Loucy (cell line): Measurements from ENCODE around the gene KLF2.

Source experiments
- EZH2phosphoT487 ChIP-seq: fragments of 200-600 bp; IDR thresholded peaks from 2 replicates; pipeline ENCODE4 v1.6.1; 2018; ENCODE audit warnings: antibody characterized with exemption, mild to moderate bottlenecking, moderate library complexity, borderline replicate concordance
- TF ChIP-seq, protein P1 (sequence below): fragments of 200-600 bp; sonication (generic); conservative IDR thresholded peaks from 2 replicates; pipeline ENCODE4 v1.5.1; 2014; ENCODE audit warnings: mild to moderate bottlenecking, antibody characterized with exemption, low read length

DNA sequence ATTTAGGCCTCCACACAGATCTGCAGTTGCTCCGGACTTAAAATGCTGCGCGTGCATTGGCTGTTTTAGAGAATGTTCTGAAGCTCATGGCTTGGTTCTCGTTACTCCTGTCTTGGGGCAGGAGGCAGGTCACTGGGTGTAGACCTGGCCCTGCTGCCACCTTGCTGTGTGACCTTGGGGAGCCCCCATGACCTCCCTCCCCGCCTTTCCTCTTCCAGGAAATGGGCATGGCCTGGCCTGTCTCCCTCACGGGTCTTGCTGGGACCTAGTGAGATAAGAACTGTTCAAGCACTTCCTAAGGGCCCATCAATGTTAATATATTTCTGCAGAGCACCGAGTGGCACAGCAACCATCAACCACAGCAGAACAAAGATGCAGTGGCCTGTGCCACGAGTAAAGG, 49.4 kb downstream of the KLF2 start:
- TF ChIP-seq, protein P1, sequence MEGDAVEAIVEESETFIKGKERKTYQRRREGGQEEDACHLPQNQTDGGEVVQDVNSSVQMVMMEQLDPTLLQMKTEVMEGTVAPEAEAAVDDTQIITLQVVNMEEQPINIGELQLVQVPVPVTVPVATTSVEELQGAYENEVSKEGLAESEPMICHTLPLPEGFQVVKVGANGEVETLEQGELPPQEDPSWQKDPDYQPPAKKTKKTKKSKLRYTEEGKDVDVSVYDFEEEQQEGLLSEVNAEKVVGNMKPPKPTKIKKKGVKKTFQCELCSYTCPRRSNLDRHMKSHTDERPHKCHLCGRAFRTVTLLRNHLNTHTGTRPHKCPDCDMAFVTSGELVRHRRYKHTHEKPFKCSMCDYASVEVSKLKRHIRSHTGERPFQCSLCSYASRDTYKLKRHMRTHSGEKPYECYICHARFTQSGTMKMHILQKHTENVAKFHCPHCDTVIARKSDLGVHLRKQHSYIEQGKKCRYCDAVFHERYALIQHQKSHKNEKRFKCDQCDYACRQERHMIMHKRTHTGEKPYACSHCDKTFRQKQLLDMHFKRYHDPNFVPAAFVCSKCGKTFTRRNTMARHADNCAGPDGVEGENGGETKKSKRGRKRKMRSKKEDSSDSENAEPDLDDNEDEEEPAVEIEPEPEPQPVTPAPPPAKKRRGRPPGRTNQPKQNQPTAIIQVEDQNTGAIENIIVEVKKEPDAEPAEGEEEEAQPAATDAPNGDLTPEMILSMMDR = no peak
- TF ChIP-seq EZH2phosphoT487 = no peak
